HepG2 (cell line): ENCODE results near the gene OSBPL5. TPM values are rescaled to one million over a fixed set of nuclear protein-coding genes. Genes with fewer than 3 reads are reported as not detected.
A peak's percentile ranks its signal among the peaks of the same experiment; 100 is the strongest.

Experiments used
- CHD2 ChIP-seq: IDR thresholded peaks from 2 replicates; pipeline ENCODE4 v1.6.1; 2011; ENCODE audit warnings: low read depth, low read length, improper control_type of control experiment
- KMT2B ChIP-seq: IDR thresholded peaks from 2 replicates; pipeline ENCODE4 v1.6.1; 2016; ENCODE audit warnings: missing genetic modification reagents, missing compliant biosample characterization
- MAFG ChIP-seq: sonication (generic); formaldehyde crosslinking; IDR thresholded peaks from 2 replicates; pipeline ENCODE4 v1.5.1; 2020; ENCODE audit warnings: mild to moderate bottlenecking, missing genetic modification reagents
- MLLT10 ChIP-seq: sonication (generic); formaldehyde crosslinking; IDR thresholded peaks from 2 replicates; pipeline ENCODE4 v1.4.0; 2020; ENCODE audit warnings: missing genetic modification reagents
- MTF1 ChIP-seq: sonication (generic); formaldehyde crosslinking; IDR thresholded peaks from 2 replicates; pipeline ENCODE4 v1.5.0; 2020; ENCODE audit warnings: missing genetic modification reagents
- ONECUT2 ChIP-seq: sonication (generic); formaldehyde crosslinking; IDR thresholded peaks from 2 replicates; pipeline ENCODE4 v1.4.0; 2020; ENCODE audit warnings: missing genetic modification reagents
- TAF15 ChIP-seq: fragments of 200-400 bp; formaldehyde crosslinking; IDR thresholded peaks from one replicate; pipeline ENCODE4 v1.6.1; 2018; ENCODE audit warnings: mild to moderate bottlenecking, low read depth, low read length; ENCODE audit not compliant: poor library complexity, severe bottlenecking
- THAP11 ChIP-seq: IDR thresholded peaks from 2 replicates; pipeline ENCODE4 v1.6.1; 2016; ENCODE audit warnings: missing biosample characterization, missing genetic modification reagents
- XRCC5 ChIP-seq: fragments of 200-400 bp; formaldehyde crosslinking; optimal IDR thresholded peaks from 2 replicates; pipeline ENCODE3; 2017; ENCODE audit warnings: mild to moderate bottlenecking, low read length
- YY1 ChIP-seq: IDR thresholded peaks from 2 replicates; pipeline ENCODE4 v1.6.1; 2011; ENCODE audit warnings: low read length, low read depth, moderate library complexity, mild to moderate bottlenecking; ENCODE audit not compliant: insufficient read depth, insufficient replicate concordance
- ZNF263 ChIP-seq: sonication (generic); formaldehyde crosslinking; IDR thresholded peaks from 2 replicates; pipeline ENCODE4 v1.4.0; 2020; ENCODE audit warnings: missing genetic modification reagents
- ZNF30 ChIP-seq: sonication (generic); formaldehyde crosslinking; IDR thresholded peaks from 2 replicates; pipeline ENCODE4 v1.5.0; 2020; ENCODE audit warnings: mild to moderate bottlenecking, missing genetic modification reagents
- ZNF33B ChIP-seq: sonication (generic); formaldehyde crosslinking; IDR thresholded peaks from 2 replicates; pipeline ENCODE4 v1.5.1; 2020; ENCODE audit warnings: mild to moderate bottlenecking, missing genetic modification reagents
- ZNF354B ChIP-seq: sonication (generic); formaldehyde crosslinking; IDR thresholded peaks from 2 replicates; pipeline ENCODE4 v1.8.0; 2022; ENCODE audit warnings: mild to moderate bottlenecking, missing genetic modification reagents
- ZNF616 ChIP-seq: sonication (generic); formaldehyde crosslinking; IDR thresholded peaks from 2 replicates; pipeline ENCODE4 v1.5.0; 2020; ENCODE audit warnings: low read depth, mild to moderate bottlenecking, missing genetic modification reagents
- polyA plus RNA-seq, 8 experiments: library from polyadenylated mRNA; depleted of rRNA in 3 of 8; stranded (reverse) in 7 of 8; unstranded in 1 of 8; fragments of >200 nt; fragmentation: Illumina TruSeq in 4 of 8; extraction: Trizol in 4 of 8; gene quantifications; 2 replicates each; pipeline versions ENCODE4 v1.2.1 to v1.2.3, GENCODE V29; 2011 to 2016; ENCODE audit warnings: low read depth in 4 of 8, missing spikeins in 1 of 8, mixed read lengths in 1 of 8; ENCODE audit not compliant: insufficient read depth in 1 of 8
- total RNA-seq, 5 experiments: library from RNA; depleted of rRNA; stranded (reverse); fragments of >200 nt; fragmentation: Illumina TruSeq; extraction: Trizol; gene quantifications; 2 replicates each; pipeline ENCODE4 v1.2.3, GENCODE V29; 2016; ENCODE audit warnings: low read depth in 1 of 5
- TF ChIP-seq, protein P1 (sequence below): sonication (generic); formaldehyde crosslinking; conservative IDR thresholded peaks from 2 replicates; pipeline ENCODE4 v1.8.0; 2022; ENCODE audit warnings: low read depth, missing genetic modification reagents
- TF ChIP-seq, protein P2 (sequence below): sonication (generic); formaldehyde crosslinking; IDR thresholded peaks from 2 replicates; pipeline ENCODE4 v1.4.0; 2020; ENCODE audit warnings: mild to moderate bottlenecking, low read depth, missing genetic modification reagents
- TF ChIP-seq, protein P3 (sequence below), 2 experiments: fragments of 450-650 bp in 1 of 2; sonication (generic) in 1 of 2; formaldehyde crosslinking in 1 of 2; IDR thresholded peaks; 2 replicates each; pipeline versions ENCODE4 v1.6.1 to v1.8.0; 2016 to 2022; ENCODE audit warnings: antibody characterized with exemption in 1 of 2, mild to moderate bottlenecking in 1 of 2, missing genetic modification reagents in 1 of 2

Gene OSBPL5
- total and polyA plus RNA-seq, 2 of the 13 experiments (the other 11 are each of a cell fraction or from before 2014, with no cell fraction given) = not detected

DNA sequence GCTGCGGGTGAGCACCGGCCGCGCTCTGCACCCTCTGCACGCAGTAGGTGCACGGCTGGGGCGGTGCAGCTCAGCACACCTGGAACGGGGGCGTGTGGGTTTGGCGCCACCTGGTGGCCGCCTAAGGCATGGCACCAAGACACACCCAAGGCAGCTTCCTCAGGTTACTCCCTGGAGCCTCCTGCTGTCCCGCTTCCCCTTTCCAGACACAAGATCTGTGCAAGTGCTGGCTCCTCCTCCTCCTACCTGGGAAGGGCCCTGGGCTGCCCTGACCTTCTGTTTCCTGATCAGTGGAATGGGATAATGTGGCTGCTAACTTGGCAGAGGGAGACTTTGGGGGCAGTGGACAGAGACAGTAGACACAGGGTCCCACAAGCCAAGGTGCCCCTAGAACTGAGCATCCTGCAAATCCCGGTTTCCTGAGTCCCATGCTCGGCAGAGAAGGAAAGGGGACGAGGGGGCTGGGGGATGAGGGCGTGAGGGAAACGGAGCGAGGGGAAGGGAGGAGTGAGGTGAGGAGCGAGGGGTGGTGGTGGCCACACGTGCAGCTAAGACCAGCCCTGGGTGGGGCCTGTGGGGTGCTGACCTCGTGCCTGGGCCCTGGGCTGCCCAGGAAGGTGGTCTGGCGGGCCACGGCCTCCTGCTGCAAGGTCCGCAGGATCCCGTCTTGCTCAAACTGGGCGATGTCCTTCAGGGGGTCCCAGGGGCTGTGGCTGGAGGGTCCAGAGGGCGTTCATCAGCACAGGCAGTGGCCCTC is 73.1 kb downstream of the OSBPL5 start (continued):
- TF ChIP-seq MLLT10 (CRISPR knock-in tag) (no peak), ZNF33B (CRISPR knock-in tag) (no peak), XRCC5 (no peak), KMT2B (CRISPR knock-in tag) (no peak), ONECUT2 (CRISPR knock-in tag) (no peak), THAP11 (CRISPR knock-in tag) (0 out of 2 replicates have a peak, but pooled peaks have one; percentile 41), MAFG (CRISPR knock-in tag) (no peak), TAF15 (no peak), ZNF30 (CRISPR knock-in tag) (no peak), CHD2 (no peak), ZNF354B (CRISPR knock-in tag) (no peak), ZNF616 (CRISPR knock-in tag) (no peak), MTF1 (no peak), ZNF263 (0 out of 2 replicates have a peak, but pooled peaks have one; percentile 15), YY1 (peak; percentile 46)
- TF ChIP-seq, protein P1, sequence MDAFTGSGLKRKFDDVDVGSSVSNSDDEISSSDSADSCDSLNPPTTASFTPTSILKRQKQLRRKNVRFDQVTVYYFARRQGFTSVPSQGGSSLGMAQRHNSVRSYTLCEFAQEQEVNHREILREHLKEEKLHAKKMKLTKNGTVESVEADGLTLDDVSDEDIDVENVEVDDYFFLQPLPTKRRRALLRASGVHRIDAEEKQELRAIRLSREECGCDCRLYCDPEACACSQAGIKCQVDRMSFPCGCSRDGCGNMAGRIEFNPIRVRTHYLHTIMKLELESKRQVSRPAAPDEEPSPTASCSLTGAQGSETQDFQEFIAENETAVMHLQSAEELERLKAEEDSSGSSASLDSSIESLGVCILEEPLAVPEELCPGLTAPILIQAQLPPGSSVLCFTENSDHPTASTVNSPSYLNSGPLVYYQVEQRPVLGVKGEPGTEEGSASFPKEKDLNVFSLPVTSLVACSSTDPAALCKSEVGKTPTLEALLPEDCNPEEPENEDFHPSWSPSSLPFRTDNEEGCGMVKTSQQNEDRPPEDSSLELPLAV = no peak
- TF ChIP-seq, protein P2, sequence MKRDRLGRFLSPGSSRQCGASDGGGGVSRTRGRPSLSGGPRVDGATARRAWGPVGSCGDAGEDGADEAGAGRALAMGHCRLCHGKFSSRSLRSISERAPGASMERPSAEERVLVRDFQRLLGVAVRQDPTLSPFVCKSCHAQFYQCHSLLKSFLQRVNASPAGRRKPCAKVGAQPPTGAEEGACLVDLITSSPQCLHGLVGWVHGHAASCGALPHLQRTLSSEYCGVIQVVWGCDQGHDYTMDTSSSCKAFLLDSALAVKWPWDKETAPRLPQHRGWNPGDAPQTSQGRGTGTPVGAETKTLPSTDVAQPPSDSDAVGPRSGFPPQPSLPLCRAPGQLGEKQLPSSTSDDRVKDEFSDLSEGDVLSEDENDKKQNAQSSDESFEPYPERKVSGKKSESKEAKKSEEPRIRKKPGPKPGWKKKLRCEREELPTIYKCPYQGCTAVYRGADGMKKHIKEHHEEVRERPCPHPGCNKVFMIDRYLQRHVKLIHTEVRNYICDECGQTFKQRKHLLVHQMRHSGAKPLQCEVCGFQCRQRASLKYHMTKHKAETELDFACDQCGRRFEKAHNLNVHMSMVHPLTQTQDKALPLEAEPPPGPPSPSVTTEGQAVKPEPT (CRISPR knock-in tag) = no peak
- TF ChIP-seq, protein P3, sequence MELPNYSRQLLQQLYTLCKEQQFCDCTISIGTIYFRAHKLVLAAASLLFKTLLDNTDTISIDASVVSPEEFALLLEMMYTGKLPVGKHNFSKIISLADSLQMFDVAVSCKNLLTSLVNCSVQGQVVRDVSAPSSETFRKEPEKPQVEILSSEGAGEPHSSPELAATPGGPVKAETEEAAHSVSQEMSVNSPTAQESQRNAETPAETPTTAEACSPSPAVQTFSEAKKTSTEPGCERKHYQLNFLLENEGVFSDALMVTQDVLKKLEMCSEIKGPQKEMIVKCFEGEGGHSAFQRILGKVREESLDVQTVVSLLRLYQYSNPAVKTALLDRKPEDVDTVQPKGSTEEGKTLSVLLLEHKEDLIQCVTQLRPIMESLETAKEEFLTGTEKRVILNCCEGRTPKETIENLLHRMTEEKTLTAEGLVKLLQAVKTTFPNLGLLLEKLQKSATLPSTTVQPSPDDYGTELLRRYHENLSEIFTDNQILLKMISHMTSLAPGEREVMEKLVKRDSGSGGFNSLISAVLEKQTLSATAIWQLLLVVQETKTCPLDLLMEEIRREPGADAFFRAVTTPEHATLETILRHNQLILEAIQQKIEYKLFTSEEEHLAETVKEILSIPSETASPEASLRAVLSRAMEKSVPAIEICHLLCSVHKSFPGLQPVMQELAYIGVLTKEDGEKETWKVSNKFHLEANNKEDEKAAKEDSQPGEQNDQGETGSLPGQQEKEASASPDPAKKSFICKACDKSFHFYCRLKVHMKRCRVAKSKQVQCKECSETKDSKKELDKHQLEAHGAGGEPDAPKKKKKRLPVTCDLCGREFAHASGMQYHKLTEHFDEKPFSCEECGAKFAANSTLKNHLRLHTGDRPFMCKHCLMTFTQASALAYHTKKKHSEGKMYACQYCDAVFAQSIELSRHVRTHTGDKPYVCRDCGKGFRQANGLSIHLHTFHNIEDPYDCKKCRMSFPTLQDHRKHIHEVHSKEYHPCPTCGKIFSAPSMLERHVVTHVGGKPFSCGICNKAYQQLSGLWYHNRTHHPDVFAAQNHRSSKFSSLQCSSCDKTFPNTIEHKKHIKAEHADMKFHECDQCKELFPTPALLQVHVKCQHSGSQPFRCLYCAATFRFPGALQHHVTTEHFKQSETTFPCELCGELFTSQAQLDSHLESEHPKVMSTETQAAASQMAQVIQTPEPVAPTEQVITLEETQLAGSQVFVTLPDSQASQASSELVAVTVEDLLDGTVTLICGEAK (IDR thresholded peaks at IDR 0.05) = no peak
- TF ChIP-seq, protein P3 (CRISPR knock-in tag; IDR thresholded peaks at IDR 0.05) = no peak
